K562 (cell line): ENCODE data around the gene TSC22D3. TPM values are rescaled to one million over a fixed set of nuclear protein-coding genes. Genes with fewer than 3 reads are reported as not detected.

Experiments used
- ATAC-seq: fragments of 200-7000 bp; cut with Tn5 transposase; 3 replicates; pipeline ENCODE4 v1.9.1; 2020; ENCODE audit warnings: moderate library complexity
- BruUV-seq: library from RNA; stranded (reverse); fragments of 400-500 nt; replicated peaks from 2 replicates; lab custom pipeline; 2021; lab: Mats Ljungman, UMichigan
- CTCF ChIA-PET: fragments of 300-600 bp; formaldehyde crosslinking; extraction: SDS; loops from one replicate; lab custom pipeline; 2021; ENCODE audit warnings: low intra/inter-chr PET ratio; lab: Yijun Ruan, JAX
- POLR2A ChIA-PET: fragments of 300-600, 350-650 bp; sonication (Branson Sonifier 250); formaldehyde crosslinking; extraction: SDS; loops from one replicate; lab custom pipeline; 2021; ENCODE audit warnings: antibody characterized with exemption, inconsistent platforms; lab: Yijun Ruan, JAX
- DNase-seq, 4 experiments: peaks; one replicate each; pipeline versions ENCODE4 v3.0.0 to v3.0.0-alpha.2; 2011 to 2018; ENCODE audit warnings: low spot score in 3 of 4, mixed read lengths in 3 of 4; ENCODE audit errors: extremely low read depth in 1 of 4
- FAIRE-seq: peaks from 2 replicates; lab custom pipeline; 2011; peaks lifted over from hg19 to GRCh38; lab: Jason Lieb, UNC
- H2AFZ ChIP-seq: 2 replicates; pipeline ENCODE4 v1.6.0; 2011; ENCODE audit warnings: low read depth, low read length, control low read depth, inconsistent platforms
- H3K27ac ChIP-seq: fragments of 200-600 bp; 3 replicates; pipeline ENCODE4 v1.8.0; 2011; ENCODE audit warnings: low read depth, mild to moderate bottlenecking, control low read depth, inconsistent platforms, low read length, moderate library complexity, mixed read lengths; ENCODE audit errors: extremely low read depth
- H3K27me3 ChIP-seq, 2 experiments: fragments of 300-600 bp in 1 of 2; 2 replicates in 1 of 2; 3 replicates in 1 of 2; pipeline versions ENCODE4 v1.6.0 to v1.8.0; 2011; ENCODE audit warnings: inconsistent platforms in 2 of 2, low read length in 2 of 2, mild to moderate bottlenecking in 1 of 2, mixed read lengths in 1 of 2, moderate library complexity in 1 of 2; ENCODE audit not compliant: control insufficient read depth in 2 of 2, insufficient read depth in 2 of 2
- H3K36me3 ChIP-seq: fragments of 300-600 bp; 3 replicates; pipeline ENCODE4 v1.8.0; 2011; ENCODE audit warnings: mild to moderate bottlenecking, low read length, inconsistent platforms; ENCODE audit not compliant: control insufficient read depth, insufficient read depth
- H3K4me1 ChIP-seq, 2 experiments: fragments of 200-600 bp in 1 of 2; replicated peaks in 1 of 2; 2 replicates in 1 of 2; 3 replicates in 1 of 2; pipeline versions ENCODE4 v1.5.1 to v1.8.0; 2011; ENCODE audit warnings: inconsistent platforms in 2 of 2, low read length in 2 of 2, mild to moderate bottlenecking in 1 of 2, mixed read lengths in 1 of 2, moderate library complexity in 1 of 2; ENCODE audit not compliant: control insufficient read depth in 2 of 2, insufficient read depth in 2 of 2
- H3K4me2 ChIP-seq: 2 replicates; pipeline ENCODE4 v1.6.1; 2011; ENCODE audit warnings: low read length, control low read depth, inconsistent platforms, mixed read lengths; ENCODE audit not compliant: insufficient read depth
- H3K4me3 ChIP-seq: fragments of 200-600 bp; sonication (generic), shearing (Covaris generic); 2 replicates; pipeline ENCODE4 v1.5.1; 2016; ENCODE audit warnings: control low read depth, inconsistent platforms
- H3K79me2 ChIP-seq: fragments of 200-600 bp; 3 replicates; pipeline ENCODE4 v1.8.0; 2011; ENCODE audit warnings: low read length, inconsistent platforms; ENCODE audit not compliant: control insufficient read depth, insufficient read depth
- H3K9ac ChIP-seq, 2 experiments: 2 replicates each; pipeline versions ENCODE4 v1.6.0 to v1.6.1; 2011; ENCODE audit warnings: low read depth in 2 of 2, low read length in 2 of 2, control low read depth in 1 of 2, inconsistent platforms in 1 of 2, mild to moderate bottlenecking in 1 of 2, mixed read lengths in 1 of 2; ENCODE audit not compliant: insufficient read depth in 1 of 2
- H3K9me1 ChIP-seq: one replicate; pipeline ENCODE4 v1.6.0; 2011; ENCODE audit warnings: inconsistent platforms, mild to moderate bottlenecking, low read length, moderate library complexity; ENCODE audit not compliant: control insufficient read depth, insufficient read depth
- H3K9me3 ChIP-seq: replicated peaks from 2 replicates; pipeline ENCODE4 v1.5.1; 2011; ENCODE audit warnings: low read depth, low read length, inconsistent platforms; ENCODE audit not compliant: control insufficient read depth, insufficient read depth
- H4K20me1 ChIP-seq: replicated peaks from 2 replicates; pipeline ENCODE4 v1.6.1; 2011; ENCODE audit warnings: low read length, inconsistent platforms, mixed read lengths; ENCODE audit not compliant: control insufficient read depth, insufficient read depth
- GATAD2B ChIP-seq: fragments of 450-650 bp; IDR thresholded peaks from 2 replicates; pipeline ENCODE4 v1.6.1; 2017; ENCODE audit warnings: mild to moderate bottlenecking, borderline replicate concordance
- HMG20A ChIP-seq: fragments of 450-650 bp; formaldehyde crosslinking; conservative IDR thresholded peaks from 2 replicates; pipeline ENCODE4 v1.4.0; 2020; ENCODE audit warnings: mild to moderate bottlenecking, mixed read lengths
- JUN ChIP-seq, 2 experiments: sonication (generic) in 1 of 2; formaldehyde crosslinking in 1 of 2; IDR thresholded peaks; 2 replicates each; pipeline versions ENCODE4 v1.6.1 to v1.8.0; 2012 to 2022; ENCODE audit warnings: borderline replicate concordance in 2 of 2, mild to moderate bottlenecking in 2 of 2, improper control_type of control experiment in 1 of 2, low read depth in 1 of 2, low read length in 1 of 2, missing genetic modification reagents in 1 of 2
- KLF13 ChIP-seq: fragments of 450-650 bp; IDR thresholded peaks from 2 replicates; pipeline ENCODE4 v1.6.1; 2016; ENCODE audit warnings: missing genetic modification characterization, low read depth, mild to moderate bottlenecking, missing compliant biosample characterization, moderate library complexity, borderline replicate concordance
- LEF1 ChIP-seq: fragments of 450-650 bp; IDR thresholded peaks from 2 replicates; pipeline ENCODE4 v1.6.1; 2016; ENCODE audit warnings: mild to moderate bottlenecking
- MNT ChIP-seq, 2 experiments: fragments of 450-650 bp; conservative IDR thresholded peaks; 2 replicates each; pipeline ENCODE4 v1.6.1; 2017; ENCODE audit warnings: mild to moderate bottlenecking in 2 of 2, moderate library complexity in 2 of 2
- NCOR1 ChIP-seq: fragments of 450-650 bp; IDR thresholded peaks from 2 replicates; pipeline ENCODE4 v1.6.1; 2016; ENCODE audit warnings: mild to moderate bottlenecking, moderate library complexity
- PHTF2 ChIP-seq: fragments of 250-450 bp; sonication (Bioruptor Pico); IDR thresholded peaks from 2 replicates; pipeline ENCODE4 v1.5.0; 2021; ENCODE audit warnings: mild to moderate bottlenecking
- PTTG1 ChIP-seq: fragments of 450-650 bp; IDR thresholded peaks from 2 replicates; pipeline ENCODE4 v1.6.1; 2016; ENCODE audit warnings: low read depth, mild to moderate bottlenecking, missing genetic modification characterization, missing compliant biosample characterization
- SP1 ChIP-seq: sonication (generic); formaldehyde crosslinking; IDR thresholded peaks from 2 replicates; pipeline ENCODE4 v1.8.1; 2022; ENCODE audit warnings: mild to moderate bottlenecking, missing genetic modification reagents
- WGBS: fragments of 100-300 bp; shearing (Covaris generic); methylation state at CpG from one replicate; pipeline ENCODE4 v1.1.6; 2016; ENCODE audit warnings: low coverage, mixed read lengths; ENCODE audit not compliant: insufficient coverage; ENCODE audit errors: missing lambda C conversion rate; 5-methylcytosine and 5-hydroxymethylcytosine counted together
- in situ Hi-C: fragments of 300-500 bp; cut with MboI; formaldehyde crosslinking; loops from 4 replicates; pipeline ENCODE4 v1.15.0; 2018; ENCODE audit warnings: inconsistent platforms, mixed read lengths
- intact Hi-C: fragments of 100-400 bp; cut with micrococcal nuclease; formaldehyde crosslinking; loops from 2 replicates; pipeline ENCODE4 v1.14.2; 2022
- polyA plus RNA-seq, 8 experiments: library from polyadenylated mRNA; depleted of rRNA in 4 of 8; stranded (reverse) in 5 of 8; unstranded in 3 of 8; fragments of >200 nt; fragmentation: Nextera tagmentation in 2 of 8; fragmentation: Illumina TruSeq in 1 of 8; extraction: Ambion mirVana in 2 of 8; extraction: Trizol in 1 of 8; gene quantifications; 2 replicates each; pipeline versions ENCODE4 v1.2.1 to v1.2.3, GENCODE V29; 2011 to 2014; ENCODE audit warnings: inconsistent platforms in 1 of 8, missing spikeins in 1 of 8
- total RNA-seq, 7 experiments: library from RNA; depleted of rRNA in 6 of 7; stranded (reverse); fragments of >200 nt in 6 of 7; fragmentation: Illumina TruSeq in 2 of 7; extraction: Trizol in 2 of 7; gene quantifications; 2 replicates each; pipeline versions ENCODE4 v1.2.1 to v1.2.3, GENCODE V29; 2011 to 2021; ENCODE audit warnings: low replicate concordance in 1 of 7
- TF ChIP-seq, protein P1 (sequence below): sonication (generic); formaldehyde crosslinking; IDR thresholded peaks from 2 replicates; pipeline ENCODE4 v1.8.1; 2023; ENCODE audit warnings: mild to moderate bottlenecking, missing genetic modification reagents

The TSC22D3 gene
- total and polyA plus RNA-seq, 9 of the 15 experiments (the other 6 are each of a cell fraction or from before 2014, with no cell fraction given): 0.48 to 3.0 (median 0.87) TPM

DNA sequence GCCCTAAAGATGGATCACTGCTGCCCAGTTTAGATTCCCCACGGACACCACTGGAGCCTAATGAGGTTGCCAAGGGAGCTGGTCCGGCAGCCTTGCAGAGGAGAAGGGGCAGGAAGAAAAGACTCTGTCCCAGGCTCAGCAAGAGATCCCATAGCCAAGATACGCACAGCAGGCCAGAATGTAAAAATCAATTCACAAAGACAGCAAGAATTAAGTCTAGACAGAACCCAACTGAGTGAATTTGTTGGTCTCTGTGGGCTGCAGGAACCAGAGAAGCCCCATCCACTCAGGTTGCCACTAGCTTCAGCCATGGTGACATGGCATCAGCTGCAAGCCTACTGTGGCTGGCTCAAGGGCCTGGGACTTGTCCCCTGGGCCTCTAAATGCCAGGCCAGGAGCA is 22.9 kb downstream of the TSC22D3 start:
- Histone ChIP-seq H3K9me3 (no peaks in the 10 kb centered on the region), H3K27ac (no peak overlapping the region), H3K79me2 (no peaks in the 10 kb centered on the region), H2AFZ (no peak overlapping the region), H3K4me2 (no peak overlapping the region), H3K27me3 (peaks cover 0 to 16% of the 10 kb centered on the region in 2 experiments; a peak in 2 of 5 replicates), H3K9me1 (no peaks in the 10 kb centered on the region), H3K4me1 (no peaks in the 10 kb centered on the region; a peak in 1 of 5 replicates), H3K9ac (no peak overlapping the region), H4K20me1 (no peaks in the 10 kb centered on the region), H3K36me3 (no peaks in the 10 kb centered on the region), H3K4me3 (no peak overlapping the region)
- FAIRE-seq: no peak
- no peak for DNase-seq
- ATAC-seq: no peak
- in situ Hi-C loops: no loop called here
- CTCF ChIA-PET: no interaction called here
- intact Hi-C loops: no loop called here
- no TSS peak for BruUV-seq
- WGBS: 13% methylated on average over 2 of the region's 3 CpGs
- TF ChIP-seq GATAD2B: no peak
- no peak for TF ChIP-seq LEF1
- TF ChIP-seq JUN (IDR thresholded peaks at IDR 0.05; ENCODE audit: borderline replicate concordance, low read depth, low read length): no peak
- no peak for TF ChIP-seq JUN (CRISPR knock-in tag; IDR thresholded peaks at IDR 0.05; ENCODE audit: borderline replicate concordance)
- no peak for TF ChIP-seq SP1
- TF ChIP-seq PTTG1 (tag): no peak
- POLR2A ChIA-PET: interaction anchor here (0.8 to 1.4 kb wide), 2 partner anchors 11 to 30 kb away, joined by 3 read pairs; no protein-coding TSS in a partner anchor

DNA sequence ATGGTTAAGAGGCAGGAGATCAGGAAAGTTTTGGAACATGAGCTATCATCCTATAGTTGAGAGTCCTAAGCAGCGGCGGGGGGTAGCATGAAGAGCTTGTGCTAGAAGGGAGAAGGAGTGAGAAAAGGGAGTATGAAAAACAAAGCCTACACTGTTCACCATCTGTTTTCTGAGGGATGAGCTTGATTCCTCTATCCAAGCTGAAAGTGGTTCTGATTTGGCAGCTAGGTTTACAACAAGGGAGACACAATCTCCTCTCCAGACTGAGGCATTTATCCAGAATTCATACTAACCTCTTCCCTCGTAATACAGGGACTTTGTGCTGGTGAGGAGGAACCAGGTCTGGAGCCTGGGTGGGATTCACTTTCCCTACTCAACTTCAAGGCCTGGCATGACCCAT is 23.5 kb downstream of the TSC22D3 start:
- BruUV-seq: no TSS peak
- WGBS: 7% methylated on average over 3 of the region's 3 CpGs

More for the DNA sequence above, 23.5 kb downstream of the TSC22D3 start:
- FAIRE-seq (no peak), DNase-seq (no peak), ATAC-seq (no peak)
- no peak overlapping the region for H2AFZ ChIP-seq
- no peak overlapping the region for H3K27ac ChIP-seq
- no peaks in the 10 kb centered on the region for H4K20me1 ChIP-seq
- H3K79me2 ChIP-seq: no peaks in the 10 kb centered on the region
- ChIA-PET POLR2A (interaction anchor here (1.4 kb wide), 1 partner anchor 12 kb away, joined by 3 read pairs; no protein-coding TSS in a partner anchor), CTCF (no interaction called here)
- TF ChIP-seq NCOR1: no peak
- no peak for TF ChIP-seq MNT (conservative IDR thresholded peaks at IDR 0.05)
- TF ChIP-seq HMG20A (CRISPR knock-in tag): no peak
- no peak for TF ChIP-seq KLF13 (tag)
- no peak for TF ChIP-seq PHTF2
- TF ChIP-seq, protein P1, sequence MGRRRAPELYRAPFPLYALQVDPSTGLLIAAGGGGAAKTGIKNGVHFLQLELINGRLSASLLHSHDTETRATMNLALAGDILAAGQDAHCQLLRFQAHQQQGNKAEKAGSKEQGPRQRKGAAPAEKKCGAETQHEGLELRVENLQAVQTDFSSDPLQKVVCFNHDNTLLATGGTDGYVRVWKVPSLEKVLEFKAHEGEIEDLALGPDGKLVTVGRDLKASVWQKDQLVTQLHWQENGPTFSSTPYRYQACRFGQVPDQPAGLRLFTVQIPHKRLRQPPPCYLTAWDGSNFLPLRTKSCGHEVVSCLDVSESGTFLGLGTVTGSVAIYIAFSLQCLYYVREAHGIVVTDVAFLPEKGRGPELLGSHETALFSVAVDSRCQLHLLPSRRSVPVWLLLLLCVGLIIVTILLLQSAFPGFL (CRISPR knock-in tag): no peak
- intact Hi-C loops: no loop called here
- no peaks in the 10 kb centered on the region for H3K36me3 ChIP-seq
- H3K9me3 ChIP-seq: no peaks in the 10 kb centered on the region
- H3K27me3 ChIP-seq: peaks cover 0 to 16% of the 10 kb centered on the region in 2 experiments; a peak in 2 of 5 replicates
- in situ Hi-C loops: no loop called here
- H3K9ac ChIP-seq: no peak overlapping the region
- no peak overlapping the region for H3K4me2 ChIP-seq
- H3K4me3 ChIP-seq: no peak overlapping the region
- no peaks in the 10 kb centered on the region for H3K9me1 ChIP-seq
- no peaks in the 10 kb centered on the region; a peak in 1 of 5 replicates for H3K4me1 ChIP-seq
